Measurements from ENCODE around the gene VPS13C. TPM values are rescaled to one million over a fixed set of nuclear protein-coding genes. Genes with fewer than 3 reads are reported as not detected.

VPS13C gene, protein sequence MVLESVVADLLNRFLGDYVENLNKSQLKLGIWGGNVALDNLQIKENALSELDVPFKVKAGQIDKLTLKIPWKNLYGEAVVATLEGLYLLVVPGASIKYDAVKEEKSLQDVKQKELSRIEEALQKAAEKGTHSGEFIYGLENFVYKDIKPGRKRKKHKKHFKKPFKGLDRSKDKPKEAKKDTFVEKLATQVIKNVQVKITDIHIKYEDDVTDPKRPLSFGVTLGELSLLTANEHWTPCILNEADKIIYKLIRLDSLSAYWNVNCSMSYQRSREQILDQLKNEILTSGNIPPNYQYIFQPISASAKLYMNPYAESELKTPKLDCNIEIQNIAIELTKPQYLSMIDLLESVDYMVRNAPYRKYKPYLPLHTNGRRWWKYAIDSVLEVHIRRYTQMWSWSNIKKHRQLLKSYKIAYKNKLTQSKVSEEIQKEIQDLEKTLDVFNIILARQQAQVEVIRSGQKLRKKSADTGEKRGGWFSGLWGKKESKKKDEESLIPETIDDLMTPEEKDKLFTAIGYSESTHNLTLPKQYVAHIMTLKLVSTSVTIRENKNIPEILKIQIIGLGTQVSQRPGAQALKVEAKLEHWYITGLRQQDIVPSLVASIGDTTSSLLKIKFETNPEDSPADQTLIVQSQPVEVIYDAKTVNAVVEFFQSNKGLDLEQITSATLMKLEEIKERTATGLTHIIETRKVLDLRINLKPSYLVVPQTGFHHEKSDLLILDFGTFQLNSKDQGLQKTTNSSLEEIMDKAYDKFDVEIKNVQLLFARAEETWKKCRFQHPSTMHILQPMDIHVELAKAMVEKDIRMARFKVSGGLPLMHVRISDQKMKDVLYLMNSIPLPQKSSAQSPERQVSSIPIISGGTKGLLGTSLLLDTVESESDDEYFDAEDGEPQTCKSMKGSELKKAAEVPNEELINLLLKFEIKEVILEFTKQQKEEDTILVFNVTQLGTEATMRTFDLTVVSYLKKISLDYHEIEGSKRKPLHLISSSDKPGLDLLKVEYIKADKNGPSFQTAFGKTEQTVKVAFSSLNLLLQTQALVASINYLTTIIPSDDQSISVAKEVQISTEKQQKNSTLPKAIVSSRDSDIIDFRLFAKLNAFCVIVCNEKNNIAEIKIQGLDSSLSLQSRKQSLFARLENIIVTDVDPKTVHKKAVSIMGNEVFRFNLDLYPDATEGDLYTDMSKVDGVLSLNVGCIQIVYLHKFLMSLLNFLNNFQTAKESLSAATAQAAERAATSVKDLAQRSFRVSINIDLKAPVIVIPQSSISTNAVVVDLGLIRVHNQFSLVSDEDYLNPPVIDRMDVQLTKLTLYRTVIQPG (N-terminal part only)
- total RNA-seq (2014; rRNA removed; shearing (Covaris generic); ENCODE audit: low replicate concordance), result 7.9 and 13.0 TPM in 2 replicates

GRCh38 chr15:62060113-62060895 lies at the start of gene VPS13C:
Gene VPS13C (minus strand): TSS chr15:62060447. CDS start chr15:62060374, 73 bp downstream.
- DNase-seq, result peak; percentile 92
- Histone ChIP-seq H3K36me3 (no peaks in the 10 kb centered on the region), H3K27me3 (no peaks in the 10 kb centered on the region), H3K4me3 (peak within 1 kb of the TSS; percentile 78), H3K9me3 (no peaks in the 10 kb centered on the region)

GRCh38 chr15:62109437-62109836 lies 49.2 kb upstream of the VPS13C start:
- Histone ChIP-seq H3K9me3 (no peaks in the 10 kb centered on the region), H3K4me3 (no peak overlapping the region), H3K36me3 (no peaks in the 10 kb centered on the region), H3K27me3 (no peaks in the 10 kb centered on the region)
- peak; percentile 22 for DNase-seq

DNA sequence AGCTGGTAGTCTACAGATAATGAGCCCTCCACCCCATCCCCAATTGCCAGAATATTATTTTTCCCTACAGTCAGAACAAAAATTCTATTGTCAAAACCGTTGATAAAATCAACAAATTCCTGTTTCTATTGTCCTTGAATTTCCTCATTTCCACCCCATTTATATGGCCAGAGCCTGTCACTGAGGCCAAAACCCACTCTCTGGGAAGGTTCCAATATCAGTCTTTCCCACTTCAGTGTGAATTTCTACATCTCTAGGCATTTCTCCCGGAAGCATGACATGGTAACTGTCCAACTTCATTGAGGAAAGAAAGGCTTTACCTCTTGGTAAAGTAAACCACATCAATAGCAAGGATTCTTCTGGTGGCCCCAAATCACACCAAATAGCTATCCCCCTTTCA lies 48.2 kb upstream of the VPS13C start:
- H3K4me3 ChIP-seq, result no peak overlapping the region
- H3K9me3 ChIP-seq, result no peaks in the 10 kb centered on the region
- H3K27me3 ChIP-seq, result no peaks in the 10 kb centered on the region
- H3K36me3 ChIP-seq, result no peaks in the 10 kb centered on the region
- no peak for DNase-seq

DNA sequence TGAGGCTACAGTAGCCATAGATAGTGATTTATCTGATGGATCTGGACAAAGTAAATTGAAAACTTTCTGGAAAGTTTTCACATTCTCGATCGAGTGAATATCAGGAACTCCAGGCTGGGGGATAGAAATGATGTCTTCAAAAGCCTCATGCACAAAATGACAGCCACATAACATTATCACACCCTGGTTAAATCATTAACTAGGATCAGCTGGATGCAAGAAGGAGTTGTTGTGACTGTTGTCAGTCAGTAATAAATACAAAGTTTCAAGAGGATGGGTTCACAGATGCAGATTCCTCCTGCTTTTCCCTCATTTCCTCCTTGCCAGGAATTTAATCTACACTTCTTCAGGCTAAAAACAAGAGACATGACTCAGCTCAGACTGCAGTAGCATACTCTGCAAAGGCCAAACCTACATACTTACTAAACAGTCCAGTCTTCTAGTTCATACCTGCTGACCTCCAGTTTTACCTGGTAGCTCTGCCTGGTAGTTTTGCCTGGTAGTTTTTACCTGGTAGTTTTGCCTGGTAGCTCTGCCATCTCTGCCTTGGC lies 47.4 kb upstream of the VPS13C start:
- Histone ChIP-seq H3K4me3 (no peak overlapping the region), H3K9me3 (no peaks in the 10 kb centered on the region), H3K27me3 (no peaks in the 10 kb centered on the region), H3K36me3 (no peaks in the 10 kb centered on the region)
- no peak for DNase-seq

GRCh38 chr15:62106096-62106495 lies 45.8 kb upstream of the VPS13C start:
- Histone ChIP-seq H3K4me3 (no peak overlapping the region), H3K36me3 (no peaks in the 10 kb centered on the region)
- DNase-seq, result no peak

DNA sequence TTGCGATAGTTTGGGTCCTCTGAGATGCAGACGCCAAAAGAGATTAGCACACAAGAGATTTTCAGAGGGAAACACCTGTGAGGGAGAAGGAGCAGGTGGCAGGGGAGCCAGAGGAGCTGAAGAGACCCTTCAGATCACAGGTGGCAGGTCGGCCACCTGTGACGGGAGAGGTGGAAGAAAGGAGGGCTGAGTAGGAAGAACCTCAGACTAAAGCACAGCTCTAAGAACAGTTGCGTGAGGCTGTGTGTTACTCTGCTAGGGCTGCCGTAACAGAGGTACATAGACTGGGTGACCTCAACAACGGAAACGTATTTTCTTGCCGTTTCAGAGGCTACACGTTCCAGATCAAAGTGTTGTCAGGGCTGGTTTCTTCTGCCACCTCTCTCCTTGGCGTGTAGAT lies 45.0 kb upstream of the VPS13C start:
- Histone ChIP-seq H3K36me3 (no peaks in the 10 kb centered on the region), H3K4me3 (no peak overlapping the region), H3K9me3 (no peaks in the 10 kb centered on the region), H3K27me3 (no peaks in the 10 kb centered on the region)
- DNase-seq, result no peak

More at GRCh38 chr15:62106096-62106495, 45.8 kb upstream of the VPS13C start:
- Histone ChIP-seq H3K27me3 (no peaks in the 10 kb centered on the region), H3K9me3 (no peaks in the 10 kb centered on the region)

DNA sequence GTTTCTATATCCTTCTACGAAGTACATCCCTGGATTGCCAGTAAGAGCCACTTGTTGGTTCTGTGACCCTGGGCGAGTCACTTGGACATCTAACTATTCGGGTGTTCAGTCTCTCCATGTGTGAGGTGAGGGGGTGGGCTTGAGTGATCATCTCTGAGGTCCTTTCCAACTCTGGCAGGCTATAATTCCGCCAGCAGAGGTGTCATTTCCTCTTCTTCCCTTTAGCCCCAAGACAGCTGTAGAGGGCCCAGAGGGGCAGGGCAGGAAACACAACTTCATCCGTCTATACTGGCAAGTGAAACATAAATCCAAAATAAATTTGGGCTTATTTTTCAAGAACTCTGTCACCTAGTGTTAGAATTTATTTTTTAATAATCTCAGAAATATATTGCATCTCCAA lies 44.6 kb upstream of the VPS13C start:
- no peak for DNase-seq
- H3K36me3 ChIP-seq, result no peaks in the 10 kb centered on the region
- H3K9me3 ChIP-seq, result no peaks in the 10 kb centered on the region
- H3K27me3 ChIP-seq, result no peaks in the 10 kb centered on the region
- no peak overlapping the region for H3K4me3 ChIP-seq

DNA sequence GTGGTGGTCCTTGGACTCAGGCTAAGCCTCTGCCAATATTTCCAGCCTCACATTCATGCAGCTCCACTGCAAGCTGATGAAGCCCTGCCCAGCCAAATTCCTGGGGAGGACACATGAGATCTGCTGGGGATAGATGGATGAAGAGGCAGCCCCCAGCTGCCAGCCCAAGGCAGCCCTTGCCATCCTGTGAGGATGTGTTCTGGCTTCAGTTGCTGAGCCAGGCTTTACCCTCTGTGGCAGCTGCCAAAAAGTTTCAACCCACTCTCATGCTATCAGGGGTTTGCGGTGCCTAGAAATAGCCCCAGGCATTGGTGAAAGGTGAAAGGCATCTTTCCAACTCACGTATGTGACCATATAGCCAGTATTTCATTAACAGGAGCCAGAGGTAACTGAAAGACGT lies 44.2 kb upstream of the VPS13C start:
- H3K36me3 ChIP-seq, result no peaks in the 10 kb centered on the region
- no peak for DNase-seq
- H3K4me3 ChIP-seq, result no peak overlapping the region
- no peaks in the 10 kb centered on the region for H3K9me3 ChIP-seq
- no peaks in the 10 kb centered on the region for H3K27me3 ChIP-seq

DNA sequence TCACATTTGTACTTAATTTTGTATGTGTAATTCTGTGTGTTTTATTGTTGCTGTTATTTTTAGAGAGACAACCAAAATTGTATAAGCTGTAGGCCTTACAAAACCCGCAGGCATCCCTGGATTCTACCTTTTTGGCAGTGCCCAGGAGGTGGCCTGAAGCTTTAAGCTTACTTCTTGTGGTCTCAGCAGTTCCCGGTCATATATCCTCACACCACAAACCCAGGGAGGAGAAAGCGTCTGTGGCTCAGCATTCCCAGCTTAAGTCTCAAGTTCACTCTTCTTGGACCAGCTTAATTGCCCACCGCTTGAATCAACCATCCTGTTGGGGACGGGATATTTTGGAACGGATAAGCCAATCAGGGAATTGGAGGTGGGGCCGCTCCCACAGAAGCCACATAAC lies 43.2 kb upstream of the VPS13C start:
- Histone ChIP-seq H3K4me3 (no peak overlapping the region), H3K27me3 (no peaks in the 10 kb centered on the region), H3K9me3 (no peaks in the 10 kb centered on the region), H3K36me3 (no peaks in the 10 kb centered on the region)
- no peak for DNase-seq

DNA sequence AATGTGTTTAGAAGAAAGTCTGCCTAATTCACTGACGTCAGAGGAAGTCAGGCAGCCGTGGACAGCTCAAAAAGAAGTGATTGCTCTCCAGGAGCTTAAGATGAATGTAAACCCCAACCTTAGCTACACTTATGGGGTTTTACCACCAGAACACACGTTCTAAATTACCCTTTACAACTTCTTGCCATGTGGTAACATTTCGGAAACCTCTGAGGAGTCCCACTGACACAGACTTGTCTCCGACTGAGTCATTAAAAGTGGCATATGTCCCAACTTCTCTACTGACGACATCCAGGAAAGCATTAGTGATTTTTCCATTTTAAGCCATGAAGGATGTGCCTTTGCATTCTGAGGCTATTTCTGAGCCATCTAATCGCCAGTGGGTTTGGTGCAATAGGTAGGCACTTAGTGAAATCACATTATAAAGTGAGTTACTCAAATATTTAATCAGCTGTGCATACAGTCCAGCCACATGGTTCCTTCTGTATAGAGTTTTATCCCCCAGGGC lies 38.9 kb upstream of the VPS13C start:
- peak; percentile 7 for DNase-seq
- no peaks in the 10 kb centered on the region for H3K27me3 ChIP-seq
- H3K9me3 ChIP-seq, result no peaks in the 10 kb centered on the region
- no peak overlapping the region for H3K4me3 ChIP-seq
- no peaks in the 10 kb centered on the region for H3K36me3 ChIP-seq

DNA sequence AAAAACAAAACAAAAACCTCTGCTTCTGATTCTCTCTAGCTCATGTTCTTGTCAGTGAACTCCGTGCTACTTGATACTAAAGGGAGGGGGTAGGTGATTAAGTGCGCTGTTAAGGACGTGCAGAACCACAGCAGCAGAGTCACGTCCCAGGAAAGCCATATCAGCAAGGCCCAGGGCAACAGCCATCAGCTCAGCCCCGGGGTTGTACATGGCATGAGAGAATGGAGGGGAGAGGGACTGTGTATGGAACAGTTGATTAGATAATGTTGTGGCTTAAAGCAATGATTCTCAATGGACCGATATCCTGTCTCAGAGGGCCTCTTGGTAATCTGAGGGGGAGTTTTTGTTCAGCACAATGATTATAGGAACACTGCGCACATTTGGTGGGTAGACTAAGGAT lies 34.1 kb upstream of the VPS13C start:
- H3K9me3 ChIP-seq, result no peaks in the 10 kb centered on the region
- no peak for DNase-seq
- H3K4me3 ChIP-seq, result no peak overlapping the region
- H3K36me3 ChIP-seq, result no peaks in the 10 kb centered on the region
- H3K27me3 ChIP-seq, result no peaks in the 10 kb centered on the region

DNA sequence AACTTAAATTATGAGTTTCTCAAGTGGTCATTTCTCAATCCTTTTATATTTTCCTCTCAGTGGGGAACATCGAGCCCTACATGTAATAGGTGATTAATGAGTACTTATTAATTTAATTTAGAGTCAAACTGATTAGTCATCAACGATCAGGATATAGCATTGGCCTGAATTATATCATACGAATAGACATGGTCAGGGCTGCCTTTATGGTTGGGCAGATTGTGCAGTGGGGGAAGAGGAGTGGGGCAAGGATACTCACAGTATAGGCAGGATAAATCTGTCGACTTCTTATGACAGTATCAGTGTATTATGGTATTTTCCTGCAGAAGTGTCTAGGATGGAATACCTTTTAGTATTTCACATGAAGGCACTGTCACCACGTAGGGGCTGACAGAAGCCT lies 33.6 kb upstream of the VPS13C start:
- Histone ChIP-seq H3K9me3 (no peaks in the 10 kb centered on the region), H3K27me3 (no peaks in the 10 kb centered on the region), H3K36me3 (no peaks in the 10 kb centered on the region), H3K4me3 (no peak overlapping the region)
- no peak for DNase-seq

GRCh38 chr15:62090988-62091387 lies 30.7 kb upstream of the VPS13C start:
- no peak overlapping the region for H3K4me3 ChIP-seq
- no peaks in the 10 kb centered on the region for H3K36me3 ChIP-seq
- no peak for DNase-seq
- H3K9me3 ChIP-seq, result no peaks in the 10 kb centered on the region
- H3K27me3 ChIP-seq, result no peaks in the 10 kb centered on the region

DNA sequence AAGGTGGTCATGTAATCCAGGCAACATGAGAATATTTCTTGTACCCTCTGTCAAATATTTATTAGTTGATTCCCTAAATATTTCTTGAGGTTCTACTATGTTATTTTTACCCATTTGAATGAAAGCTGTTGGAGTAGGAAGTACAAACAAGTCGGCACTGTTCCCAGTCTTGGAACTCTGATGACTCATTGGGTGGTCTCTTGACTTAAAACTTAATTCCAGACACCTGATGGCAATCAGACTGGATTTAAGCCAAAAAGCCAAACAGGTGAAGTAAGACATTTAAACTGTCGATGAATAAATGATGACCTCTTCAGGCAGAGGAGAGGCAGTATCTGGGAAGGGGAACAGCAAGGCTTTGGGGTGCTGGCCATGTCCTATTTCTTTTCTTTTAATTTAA lies 29.4 kb upstream of the VPS13C start:
- H3K4me3 ChIP-seq, result no peak overlapping the region
- DNase-seq, result no peak

GRCh38 chr15:62088353-62088693 lies 28.1 kb upstream of the VPS13C start:
- Histone ChIP-seq H3K4me3 (no peak overlapping the region), H3K27me3 (no peaks in the 10 kb centered on the region), H3K36me3 (no peaks in the 10 kb centered on the region), H3K9me3 (no peaks in the 10 kb centered on the region)
- no peak for DNase-seq

More for the DNA sequence above, 29.4 kb upstream of the VPS13C start:
- no peaks in the 10 kb centered on the region for H3K36me3 ChIP-seq
- no peaks in the 10 kb centered on the region for H3K9me3 ChIP-seq
- no peaks in the 10 kb centered on the region for H3K27me3 ChIP-seq
